ENCODE measurements around the gene BACE1. TPM values are rescaled to one million over a fixed set of nuclear protein-coding genes. Genes with fewer than 3 reads are reported as not detected.

BACE1 gene
- polyA plus RNA-seq, 1 donor = 37.1 TPM

DNA sequence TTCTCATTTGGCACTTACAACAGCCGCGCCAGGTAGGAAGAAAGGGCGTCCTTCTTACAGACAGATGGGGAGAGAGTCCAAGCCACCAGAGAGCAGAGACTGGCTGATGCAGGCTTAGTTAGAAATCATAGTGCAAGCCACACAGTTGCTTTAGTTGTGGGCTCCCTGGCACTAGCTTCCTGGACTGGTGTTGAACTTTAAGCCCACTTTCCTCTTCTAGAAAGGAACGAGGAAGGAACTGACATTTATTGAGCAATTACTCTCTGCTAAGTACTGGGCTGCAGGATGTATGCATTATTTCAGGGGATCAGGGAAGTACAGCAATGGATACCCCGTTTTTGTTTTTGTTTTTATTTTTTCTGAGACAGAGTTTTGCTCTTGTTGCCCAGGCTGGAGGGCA lies 3.0 kb downstream of the BACE1 start:
- DNase-seq = peak in 1 of 2 donors; percentile 62
- Histone ChIP-seq H3K4me3 (ENCODE audit: low read length) (no peak overlapping the region), H3K9me3 (ENCODE audit: control insufficient read depth, low read depth, low read length) (no peaks in the 10 kb centered on the region), H3K4me1 (ENCODE audit: control insufficient read depth, insufficient read depth, low read length) (peaks cover 9% of the 10 kb centered on the region), H3K36me3 (ENCODE audit: control insufficient read depth, insufficient read depth, low read length) (no peaks in the 10 kb centered on the region), H3K27ac (ENCODE audit: low read length) (no peak overlapping the region), H3K27me3 (ENCODE audit: control insufficient read depth, insufficient read depth, low read length) (no peaks in the 10 kb centered on the region)
- no CpG with 5 or more reads among the region's 5 CpGs for WGBS (ENCODE audit: insufficient coverage, low lambda C conversion rate)

DNA sequence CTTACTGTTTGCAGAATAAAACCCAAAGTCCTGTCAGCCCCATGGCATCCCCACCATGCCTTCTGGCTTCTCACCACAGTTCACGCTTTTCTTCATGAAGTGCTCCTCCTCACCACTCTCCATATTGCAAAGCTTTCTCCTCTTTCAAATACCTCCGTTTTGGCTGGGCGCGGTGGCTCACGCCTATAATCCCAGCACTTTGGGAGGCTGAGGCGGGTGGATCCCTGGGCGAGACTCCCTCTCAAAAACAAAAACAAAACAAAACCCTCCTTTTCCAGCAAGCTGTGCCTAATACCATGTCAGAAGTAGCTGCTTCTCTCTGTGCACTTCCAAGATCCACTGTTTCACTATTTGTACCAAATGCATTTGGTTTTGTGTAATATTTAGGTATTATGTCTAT lies 6.7 kb downstream of the BACE1 start:
- H3K27ac ChIP-seq (ENCODE audit: low read length) = no peak overlapping the region
- H3K4me3 ChIP-seq (ENCODE audit: low read length) = no peak overlapping the region
- H3K4me1 ChIP-seq (ENCODE audit: control insufficient read depth, insufficient read depth, low read length) = no peaks in the 10 kb centered on the region
- no peaks in the 10 kb centered on the region for H3K27me3 ChIP-seq (ENCODE audit: control insufficient read depth, insufficient read depth, low read length)
- no CpG with 5 or more reads among the region's 7 CpGs for WGBS (ENCODE audit: insufficient coverage, low lambda C conversion rate)
- DNase-seq = no peak
- no peaks in the 10 kb centered on the region for H3K9me3 ChIP-seq (ENCODE audit: control insufficient read depth, low read depth, low read length)
- H3K36me3 ChIP-seq (ENCODE audit: control insufficient read depth, insufficient read depth, low read length) = peaks cover 8% of the 10 kb centered on the region

- H3K27ac ChIP-seq (ENCODE audit: low read length) = no peak overlapping the region
- H3K9me3 ChIP-seq (ENCODE audit: control insufficient read depth, low read depth, low read length) = no peaks in the 10 kb centered on the region
- H3K27me3 ChIP-seq (ENCODE audit: control insufficient read depth, insufficient read depth, low read length) = no peaks in the 10 kb centered on the region
- no peak for DNase-seq
- WGBS (ENCODE audit: insufficient coverage, low lambda C conversion rate) = no CpG with 5 or more reads among the region's 3 CpGs
- H3K4me3 ChIP-seq (ENCODE audit: low read length) = no peak overlapping the region
- peaks cover 8% of the 10 kb centered on the region for H3K36me3 ChIP-seq (ENCODE audit: control insufficient read depth, insufficient read depth, low read length)
- peaks cover 17% of the 10 kb centered on the region for H3K4me1 ChIP-seq (ENCODE audit: control insufficient read depth, insufficient read depth, low read length)
Observed at GRCh38 chr11:117305145-117305544, 10.9 kb downstream of the BACE1 start.

DNA sequence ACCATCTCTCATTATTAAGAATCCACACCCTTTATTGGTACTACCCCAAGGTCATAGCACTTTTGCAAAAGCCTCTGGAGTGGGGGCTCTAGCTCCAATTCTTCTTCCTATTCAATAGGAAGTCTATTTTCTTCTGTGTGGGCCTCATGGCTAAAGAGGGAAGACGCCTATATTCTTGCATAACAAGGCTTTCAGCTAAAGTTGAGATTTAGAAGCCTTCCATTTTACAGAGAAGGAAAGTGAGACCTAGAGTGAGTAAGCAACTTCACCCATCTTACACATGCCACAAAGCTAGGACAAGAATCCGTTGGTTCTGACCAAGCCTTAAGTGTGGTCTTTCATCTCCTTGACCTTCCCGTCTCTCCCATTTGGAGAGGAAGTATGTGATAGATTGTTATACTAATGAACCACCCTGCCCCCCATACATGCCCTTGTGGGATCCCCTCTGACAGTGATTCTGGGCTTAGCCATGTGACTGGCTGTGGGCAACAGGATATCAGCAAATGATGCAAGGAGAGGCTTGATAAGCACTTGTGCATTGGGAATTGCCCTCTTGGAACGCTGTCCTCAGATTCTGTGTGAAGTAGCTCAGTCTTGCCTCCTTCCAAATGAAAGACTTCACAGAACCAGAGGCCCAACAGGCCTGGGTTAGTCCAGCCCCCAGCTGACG lies 12.3 kb downstream of the BACE1 start:
- H3K27me3 ChIP-seq (ENCODE audit: control insufficient read depth, insufficient read depth, low read length) = no peaks in the 10 kb centered on the region
- no peak overlapping the region for H3K4me3 ChIP-seq (ENCODE audit: low read length)
- H3K27ac ChIP-seq (ENCODE audit: low read length) = no peak overlapping the region
- no CpG with 5 or more reads among the region's 5 CpGs for WGBS (ENCODE audit: insufficient coverage, low lambda C conversion rate)
- H3K4me1 ChIP-seq (ENCODE audit: control insufficient read depth, insufficient read depth, low read length) = peaks cover 30% of the 10 kb centered on the region
- H3K9me3 ChIP-seq (ENCODE audit: control insufficient read depth, low read depth, low read length) = no peaks in the 10 kb centered on the region
- peaks cover 8% of the 10 kb centered on the region for H3K36me3 ChIP-seq (ENCODE audit: control insufficient read depth, insufficient read depth, low read length)
- peak in 1 of 2 donors; percentile 66 for DNase-seq

GRCh38 chr11:117303101-117303500 lies 13.0 kb downstream of the BACE1 start:
- Histone ChIP-seq H3K27ac (ENCODE audit: low read length) (no peak overlapping the region), H3K27me3 (ENCODE audit: control insufficient read depth, insufficient read depth, low read length) (no peaks in the 10 kb centered on the region), H3K9me3 (ENCODE audit: control insufficient read depth, low read depth, low read length) (no peaks in the 10 kb centered on the region), H3K36me3 (ENCODE audit: control insufficient read depth, insufficient read depth, low read length) (peaks cover 8% of the 10 kb centered on the region), H3K4me3 (ENCODE audit: low read length) (no peak overlapping the region), H3K4me1 (ENCODE audit: control insufficient read depth, insufficient read depth, low read length) (peaks cover 35% of the 10 kb centered on the region)
- WGBS (ENCODE audit: insufficient coverage, low lambda C conversion rate) = no CpG with 5 or more reads among the region's 4 CpGs
- no peak for DNase-seq

DNA sequence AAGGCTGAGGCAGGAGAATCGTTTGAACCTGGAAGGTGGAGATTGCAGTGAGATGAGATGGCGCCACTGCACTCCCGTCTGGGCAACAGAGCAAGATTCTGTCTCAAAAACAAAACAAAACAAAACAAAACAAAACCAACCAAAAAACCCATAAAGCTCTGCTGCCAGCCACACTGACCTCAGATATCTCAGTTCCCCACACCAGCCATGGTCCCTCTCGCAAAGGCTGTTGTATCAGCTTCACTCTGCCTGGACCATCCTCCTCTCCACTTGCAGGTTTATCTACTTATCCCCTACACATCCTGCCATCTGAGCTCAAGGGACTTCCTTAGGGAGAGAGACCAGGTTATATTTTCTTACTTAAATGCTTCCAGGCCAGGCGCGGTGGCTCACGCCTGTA lies 13.8 kb downstream of the BACE1 start:
- Histone ChIP-seq H3K36me3 (ENCODE audit: control insufficient read depth, insufficient read depth, low read length) (peaks cover 8% of the 10 kb centered on the region), H3K4me1 (ENCODE audit: control insufficient read depth, insufficient read depth, low read length) (peaks cover 35% of the 10 kb centered on the region), H3K4me3 (ENCODE audit: low read length) (no peak overlapping the region), H3K27me3 (ENCODE audit: control insufficient read depth, insufficient read depth, low read length) (no peaks in the 10 kb centered on the region), H3K27ac (ENCODE audit: low read length) (no peak overlapping the region), H3K9me3 (ENCODE audit: control insufficient read depth, low read depth, low read length) (no peaks in the 10 kb centered on the region)
- DNase-seq = no peak
- WGBS (ENCODE audit: insufficient coverage, low lambda C conversion rate) = no CpG with 5 or more reads among the region's 7 CpGs

DNA sequence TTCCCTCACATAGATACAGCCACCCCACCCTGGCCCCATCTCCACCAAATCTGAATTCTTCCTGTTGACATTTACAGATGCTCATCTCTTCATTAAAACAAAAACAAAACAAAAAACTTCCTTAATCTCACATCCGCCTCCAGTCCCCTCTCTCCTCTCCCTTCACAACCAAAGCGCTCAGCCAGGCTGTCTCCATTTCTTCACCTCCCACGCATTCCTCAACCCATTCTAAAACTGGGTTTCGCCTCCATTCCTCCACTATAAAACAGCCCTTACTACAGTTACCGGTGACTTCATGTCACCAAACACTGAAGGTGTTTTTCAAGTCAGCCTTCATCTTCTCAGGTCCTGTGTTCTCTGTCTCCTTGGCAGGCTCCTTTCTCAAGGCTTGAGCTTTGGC lies 15.3 kb downstream of the BACE1 start:
- Histone ChIP-seq H3K9me3 (ENCODE audit: control insufficient read depth, low read depth, low read length) (no peaks in the 10 kb centered on the region), H3K4me3 (ENCODE audit: low read length) (no peak overlapping the region), H3K4me1 (ENCODE audit: control insufficient read depth, insufficient read depth, low read length) (peaks cover 35% of the 10 kb centered on the region), H3K27ac (ENCODE audit: low read length) (peak overlapping the region; percentile 43), H3K27me3 (ENCODE audit: control insufficient read depth, insufficient read depth, low read length) (no peaks in the 10 kb centered on the region), H3K36me3 (ENCODE audit: control insufficient read depth, insufficient read depth, low read length) (no peaks in the 10 kb centered on the region)
- WGBS (ENCODE audit: insufficient coverage, low lambda C conversion rate) = 100% methylated on average over 1 of the region's 5 CpGs
- no peak for DNase-seq

DNA sequence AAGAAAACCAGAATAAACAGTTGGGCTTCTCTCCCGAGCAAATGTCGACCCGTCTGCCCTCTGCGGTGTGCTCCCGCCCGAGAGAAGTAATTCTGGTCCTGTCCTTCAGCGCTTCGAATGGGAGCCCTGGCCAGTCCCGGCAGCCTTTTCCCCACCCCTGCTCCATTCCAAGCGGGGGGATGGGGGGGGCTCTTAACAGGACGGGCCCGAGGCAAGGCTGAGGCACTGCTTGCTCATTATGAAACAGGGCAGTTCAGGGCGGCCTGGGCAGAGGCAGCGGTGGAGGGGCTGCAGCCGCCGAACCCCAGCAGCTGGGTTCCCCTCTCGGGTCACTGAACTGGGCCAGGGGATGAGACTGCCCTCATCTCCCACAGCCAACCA lies 15.8 kb downstream of the BACE1 start:
- H3K4me1 ChIP-seq (ENCODE audit: control insufficient read depth, insufficient read depth, low read length) = peaks cover 35% of the 10 kb centered on the region
- H3K36me3 ChIP-seq (ENCODE audit: control insufficient read depth, insufficient read depth, low read length) = no peaks in the 10 kb centered on the region
- H3K4me3 ChIP-seq (ENCODE audit: low read length) = no peak overlapping the region
- H3K9me3 ChIP-seq (ENCODE audit: control insufficient read depth, low read depth, low read length) = no peaks in the 10 kb centered on the region
- H3K27me3 ChIP-seq (ENCODE audit: control insufficient read depth, insufficient read depth, low read length) = no peaks in the 10 kb centered on the region
- DNase-seq = peak in 1 of 2 donors; percentile 55
- WGBS (ENCODE audit: insufficient coverage, low lambda C conversion rate) = no CpG with 5 or more reads among the region's 17 CpGs
- peak overlapping the region; percentile 43 for H3K27ac ChIP-seq (ENCODE audit: low read length)

GRCh38 chr11:117299351-117300282 lies 16.4 kb downstream of the BACE1 start:
- Histone ChIP-seq H3K27me3 (ENCODE audit: control insufficient read depth, insufficient read depth, low read length) (no peaks in the 10 kb centered on the region), H3K36me3 (ENCODE audit: control insufficient read depth, insufficient read depth, low read length) (peaks cover 4% of the 10 kb centered on the region), H3K4me1 (ENCODE audit: control insufficient read depth, insufficient read depth, low read length) (peaks cover 35% of the 10 kb centered on the region), H3K27ac (ENCODE audit: low read length) (peak overlapping the region; percentile 43), H3K4me3 (ENCODE audit: low read length) (no peak overlapping the region), H3K9me3 (ENCODE audit: control insufficient read depth, low read depth, low read length) (no peaks in the 10 kb centered on the region)
- no CpG with 5 or more reads among the region's 12 CpGs for WGBS (ENCODE audit: insufficient coverage, low lambda C conversion rate)
- peak in 1 of 2 donors; percentile 85 for DNase-seq

GRCh38 chr11:117298195-117298594 lies 17.9 kb downstream of the BACE1 start:
- no CpG with 5 or more reads among the region's 8 CpGs for WGBS (ENCODE audit: insufficient coverage, low lambda C conversion rate)
- H3K4me1 ChIP-seq (ENCODE audit: control insufficient read depth, insufficient read depth, low read length) = peaks cover 26% of the 10 kb centered on the region
- H3K27ac ChIP-seq (ENCODE audit: low read length) = no peak overlapping the region
- peaks cover 9% of the 10 kb centered on the region for H3K36me3 ChIP-seq (ENCODE audit: control insufficient read depth, insufficient read depth, low read length)
- no peaks in the 10 kb centered on the region for H3K27me3 ChIP-seq (ENCODE audit: control insufficient read depth, insufficient read depth, low read length)
- H3K4me3 ChIP-seq (ENCODE audit: low read length) = no peak overlapping the region
- H3K9me3 ChIP-seq (ENCODE audit: control insufficient read depth, low read depth, low read length) = no peaks in the 10 kb centered on the region
- no peak for DNase-seq
